GM18951 (cell line): ENCODE results near the gene MYLK4.

Source experiments
- POLR2A ChIP-seq: IDR thresholded peaks from 4 replicates; pipeline ENCODE4 v1.6.1; 2011; ENCODE audit warnings: mild to moderate bottlenecking; ENCODE audit not compliant: insufficient read length, insufficient read depth; ENCODE audit errors: extremely low read depth
- in situ Hi-C: fragments of 300-500 bp; cut with MboI; formaldehyde crosslinking; loops from one replicate; pipeline ENCODE4 v1.12.0; 2022; ENCODE audit warnings: low sequenced_read_pairs, mixed read lengths, inconsistent platforms; ENCODE audit not compliant: unreplicated experiment

The MYLK4 gene

DNA sequence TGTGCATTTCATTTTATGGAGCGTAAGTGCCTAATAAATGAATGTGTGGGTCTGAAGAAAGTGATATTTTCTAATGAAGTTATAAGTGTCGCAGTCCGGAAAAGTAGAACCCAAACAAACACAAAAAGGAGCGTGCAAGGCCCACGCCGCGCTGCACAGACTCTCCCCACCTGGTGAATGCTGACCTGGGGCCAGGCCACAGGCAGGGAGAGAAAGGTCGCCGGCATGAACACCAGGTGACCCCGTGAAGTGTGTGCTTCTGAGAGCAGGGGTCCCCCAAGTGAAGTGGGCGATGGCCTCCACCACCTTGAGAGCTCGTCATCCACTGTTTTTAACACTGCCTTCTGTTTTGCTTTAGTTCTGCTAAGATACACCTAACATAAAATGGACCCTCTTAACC lies 114.8 kb downstream of the MYLK4 start:
- TF ChIP-seq POLR2A: no peak
- in situ Hi-C loops: loop anchor here (25.0 kb wide), 1 partner anchor 1049 kb away; no protein-coding TSS in a partner anchor

DNA sequence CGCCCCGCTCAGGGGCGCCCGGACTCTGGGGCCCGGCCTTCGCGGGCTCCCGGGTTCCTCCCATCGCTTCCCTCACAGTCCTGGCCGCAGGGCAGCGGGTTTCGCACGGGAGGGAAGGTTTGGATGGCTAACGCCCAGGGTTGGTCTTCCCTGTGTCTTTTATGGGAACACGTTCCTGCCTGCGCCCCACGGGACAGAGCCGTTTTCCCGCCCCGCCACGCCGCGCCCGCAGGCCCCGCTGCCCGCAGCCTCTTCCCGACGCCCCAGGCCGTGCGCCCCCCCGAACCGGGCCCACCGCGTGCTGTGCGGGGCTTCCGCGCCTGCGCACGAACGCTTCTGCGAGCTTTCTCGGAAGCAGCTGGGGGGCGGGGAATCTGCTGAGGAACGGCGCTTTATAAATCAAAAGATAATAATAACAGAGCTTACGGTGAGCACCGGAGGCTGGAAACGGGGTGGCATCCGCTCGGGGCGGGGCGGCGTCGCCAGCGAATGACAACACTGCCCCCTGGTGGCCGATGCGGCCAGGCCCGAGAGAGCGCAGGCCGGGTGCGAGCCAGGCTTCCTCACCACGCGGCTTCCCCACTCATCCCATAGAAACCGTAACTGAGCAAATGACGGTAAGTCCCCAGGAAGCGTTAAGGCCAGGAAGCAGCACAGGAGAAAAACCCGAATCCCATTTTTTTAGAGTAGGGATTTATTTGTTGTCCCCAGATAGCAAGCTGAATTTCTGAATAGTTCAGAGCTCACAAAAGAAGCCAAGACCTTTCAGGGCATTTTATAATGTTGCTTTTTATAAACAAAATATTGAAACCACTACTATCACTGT lies 116.4 kb downstream of the MYLK4 start:
- TF ChIP-seq POLR2A: no peak
- in situ Hi-C loops: loop anchor here (25.0 kb wide), 1 partner anchor 1047 kb away; no protein-coding TSS in a partner anchor

GRCh38 chr6:2633736-2634135 lies 117.0 kb downstream of the MYLK4 start:
- in situ Hi-C loops: loop anchor here (25.0 kb wide), 1 partner anchor 1046 kb away; no protein-coding TSS in a partner anchor
- no peak for TF ChIP-seq POLR2A

DNA sequence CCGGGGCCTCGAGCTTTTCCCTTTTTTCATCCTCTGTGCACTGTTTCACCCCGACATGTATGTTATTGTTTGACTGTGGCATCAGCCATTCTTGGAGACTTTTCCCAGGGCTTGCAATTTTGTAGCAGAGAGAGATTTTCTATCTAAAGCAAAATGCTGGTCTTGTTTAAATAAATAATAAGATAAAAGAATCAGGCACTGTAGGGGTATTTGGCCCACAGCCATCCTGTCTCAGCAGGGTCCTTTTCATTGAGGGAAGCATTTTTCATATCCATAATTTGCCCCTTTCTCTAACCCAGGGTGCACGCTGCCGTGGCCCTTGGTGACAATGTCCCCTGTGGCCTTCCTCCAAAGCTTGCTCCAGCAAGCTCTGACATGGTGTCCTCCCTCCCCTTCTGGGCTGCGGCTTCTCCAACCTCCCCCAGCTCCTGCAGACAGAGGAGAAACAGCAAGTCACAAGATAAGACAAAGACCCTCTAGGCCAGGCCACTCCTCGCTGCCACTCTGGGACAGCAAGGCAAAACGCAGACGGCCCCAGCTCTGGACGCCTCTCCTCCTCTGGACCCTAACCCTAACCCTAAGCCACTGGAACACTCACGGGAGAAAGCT lies 117.6 kb downstream of the MYLK4 start:
- no peak for TF ChIP-seq POLR2A
- in situ Hi-C loops: loop anchor here (25.0 kb wide), 1 partner anchor 1046 kb away; no protein-coding TSS in a partner anchor

GRCh38 chr6:2632368-2632767 lies 118.4 kb downstream of the MYLK4 start:
- in situ Hi-C loops: loop anchor here (25.0 kb wide), 1 partner anchor 1045 kb away; no protein-coding TSS in a partner anchor

GRCh38 chr6:2630891-2631571 lies 119.7 kb downstream of the MYLK4 start:
- no peak for TF ChIP-seq POLR2A
- in situ Hi-C loops: loop anchor here (25.0 kb wide), 1 partner anchor 1044 kb away; no protein-coding TSS in a partner anchor

More at GRCh38 chr6:2632368-2632767, 118.4 kb downstream of the MYLK4 start:
- TF ChIP-seq POLR2A: no peak

- TF ChIP-seq POLR2A: no peak
- in situ Hi-C loops: loop anchor here (25.0 kb wide), 1 partner anchor 1043 kb away; no protein-coding TSS in a partner anchor
These were observed 120.4 kb downstream of the MYLK4 start for GRCh38 chr6:2630359-2630758.

DNA sequence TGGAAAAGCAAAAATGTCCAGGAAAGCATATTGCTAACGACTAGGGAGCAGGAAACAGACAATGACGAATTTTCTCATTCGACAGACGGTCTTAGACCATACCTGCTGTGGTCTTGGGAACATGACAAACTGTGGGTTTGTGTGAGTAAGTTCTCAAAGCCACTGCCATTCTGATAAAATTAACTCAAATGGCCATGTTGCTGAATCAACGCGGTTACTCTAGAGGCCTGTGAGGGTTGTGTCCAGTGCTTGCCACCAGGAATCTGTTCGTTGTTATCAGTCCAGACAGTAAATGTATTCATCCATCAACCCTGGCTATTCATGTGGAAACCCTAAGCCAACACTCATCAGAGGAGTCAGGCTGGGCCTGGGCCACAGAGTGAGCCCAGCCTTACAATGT lies 124.3 kb downstream of the MYLK4 start:
- TF ChIP-seq POLR2A: no peak
- in situ Hi-C loops: loop anchor here (25.0 kb wide), 1 partner anchor 1039 kb away; no protein-coding TSS in a partner anchor

GRCh38 chr6:2625581-2625980 lies 125.1 kb downstream of the MYLK4 start:
- in situ Hi-C loops: loop anchor here (25.0 kb wide), 1 partner anchor 1038 kb away; no protein-coding TSS in a partner anchor
- TF ChIP-seq POLR2A: no peak

DNA sequence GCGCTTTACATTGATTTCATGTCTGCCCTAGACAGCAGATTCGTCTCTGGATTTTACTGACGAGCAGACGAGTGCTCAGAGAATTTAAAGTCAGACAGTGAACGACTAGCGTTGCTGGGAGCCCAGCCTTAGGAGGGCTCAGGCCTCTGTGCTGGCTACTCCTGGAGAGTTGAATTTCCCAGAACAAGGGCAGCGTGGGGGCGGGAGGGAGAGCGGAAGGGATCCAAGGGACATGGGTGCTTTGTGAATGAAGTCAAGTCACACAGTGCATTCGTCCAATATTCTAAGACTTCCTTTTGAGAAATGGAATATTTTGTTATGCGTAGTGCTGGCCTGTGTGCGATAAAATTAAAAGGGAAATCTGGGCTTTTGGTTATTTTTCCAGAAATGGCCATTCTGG lies 126.5 kb downstream of the MYLK4 start:
- in situ Hi-C loops: no loop called here
- TF ChIP-seq POLR2A: no peak

DNA sequence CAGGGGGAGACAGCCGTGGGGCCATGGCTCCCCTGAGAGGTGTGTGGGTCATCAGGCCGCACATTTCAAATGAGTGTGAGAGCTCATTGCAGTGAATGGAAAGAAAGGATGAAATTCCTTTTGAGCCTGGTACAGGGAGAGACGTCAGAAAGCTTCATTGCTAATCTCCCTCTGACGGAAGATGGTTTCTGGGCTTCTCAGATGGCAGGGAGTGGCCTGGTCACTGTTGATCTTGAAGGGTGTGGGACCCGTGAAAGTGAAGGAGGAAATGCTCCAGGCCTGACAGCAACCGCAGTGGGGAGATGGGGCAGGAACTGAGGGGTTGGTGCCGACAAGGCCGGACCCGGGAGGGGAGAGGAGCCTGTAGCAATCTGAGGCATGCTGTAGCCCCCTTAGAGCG lies 127.4 kb downstream of the MYLK4 start:
- in situ Hi-C loops: no loop called here
- TF ChIP-seq POLR2A: no peak

- in situ Hi-C loops: no loop called here
- no peak for TF ChIP-seq POLR2A
These were observed 128.1 kb downstream of the MYLK4 start for GRCh38 chr6:2622671-2623070.

- no peak for TF ChIP-seq POLR2A
- in situ Hi-C loops: no loop called here
These were observed 131.1 kb downstream of the MYLK4 start for GRCh38 chr6:2619651-2620050.
